Fibroblast of lung (primary cell): ENCODE data around the gene ZNF414. TPM values are rescaled to one million over a fixed set of nuclear protein-coding genes. Genes with fewer than 3 reads are reported as not detected.

Experiments
- DNase-seq, 2 donors: peaks; one replicate each; pipeline versions ENCODE4 v3.0.0 to v3.0.0-alpha.2; 2010; ENCODE audit warnings: low read depth in 2 of 2
- H2AFZ ChIP-seq: 2 replicates; pipeline ENCODE4 v1.5.1; 2012; ENCODE audit warnings: low read length, control low read depth, inconsistent platforms
- H3K27ac ChIP-seq: 2 replicates; pipeline ENCODE4 v1.5.1; 2011; ENCODE audit warnings: low read length, control low read depth; ENCODE audit not compliant: insufficient read depth
- H3K27me3 ChIP-seq: 2 replicates; pipeline ENCODE4 v1.5.1; 2011; ENCODE audit warnings: mild to moderate bottlenecking, low read length; ENCODE audit not compliant: control insufficient read depth, insufficient read depth
- H3K36me3 ChIP-seq: 2 replicates; pipeline ENCODE4 v1.5.1; 2011; ENCODE audit warnings: low read length; ENCODE audit not compliant: control insufficient read depth, insufficient read depth
- H3K4me1 ChIP-seq: 2 replicates; pipeline ENCODE4 v1.5.1; 2011; ENCODE audit warnings: low read length; ENCODE audit not compliant: control insufficient read depth, insufficient read depth; ENCODE audit errors: extremely low read depth
- H3K4me2 ChIP-seq: 2 replicates; pipeline ENCODE4 v1.5.1; 2011; ENCODE audit warnings: low read length, control low read depth; ENCODE audit not compliant: insufficient read depth; ENCODE audit errors: extremely low read depth
- H3K4me3 ChIP-seq, 4 experiments: fragments of 200-600 bp in 1 of 4; sonication (generic) in 1 of 4; replicated peaks in 1 of 4; 2 replicates each; pipeline ENCODE4 v1.5.1; 2011 to 2016; ENCODE audit warnings: low read length in 4 of 4, low read depth in 3 of 4, mild to moderate bottlenecking in 3 of 4, control low read depth in 2 of 4, inconsistent platforms in 1 of 4, mixed read lengths in 1 of 4; ENCODE audit not compliant: insufficient read depth in 1 of 4; ENCODE audit errors: control extremely low read depth in 1 of 4
- H3K79me2 ChIP-seq: 2 replicates; pipeline ENCODE4 v1.5.1; 2012; ENCODE audit warnings: mild to moderate bottlenecking, low read length, inconsistent platforms; ENCODE audit not compliant: control insufficient read depth, insufficient read depth
- H3K9ac ChIP-seq: 2 replicates; pipeline ENCODE4 v1.5.1; 2011; ENCODE audit warnings: mild to moderate bottlenecking, low read length, control low read depth; ENCODE audit not compliant: insufficient read depth
- H3K9me3 ChIP-seq: 2 replicates; pipeline ENCODE4 v1.5.1; 2012; ENCODE audit warnings: low read depth, low read length; ENCODE audit not compliant: control insufficient read depth, insufficient read depth
- H4K20me1 ChIP-seq: 2 replicates; pipeline ENCODE4 v1.5.1; 2011; ENCODE audit warnings: low read length; ENCODE audit not compliant: control insufficient read depth, insufficient read depth; ENCODE audit errors: extremely low read depth
- EZH2 ChIP-seq: IDR thresholded peaks from 2 replicates; pipeline ENCODE4 v1.5.1; 2012; ENCODE audit warnings: low read length, control low read depth, mild to moderate bottlenecking; ENCODE audit errors: missing control alignments
- polyA plus RNA-seq, 2 donors: library from polyadenylated mRNA; depleted of rRNA in 1 of 2; stranded (reverse) in 1 of 2; unstranded in 1 of 2; fragments of >200 nt; gene quantifications; 2 replicates each; pipeline ENCODE4 v1.2.1, GENCODE V29; 2011 to 2012; ENCODE audit warnings: missing spikeins in 1 of 2
- total RNA-seq: library from RNA; depleted of rRNA; stranded (reverse); fragments of >200 nt; gene quantifications from 2 replicates; pipeline ENCODE4 v1.2.1, GENCODE V29; 2014
- TF ChIP-seq, protein P1 (sequence below), 2 donors: IDR thresholded peaks in 1 of 2; conservative IDR thresholded peaks in 1 of 2; 1 replicate in 1 of 2; 2 replicates in 1 of 2; pipeline ENCODE4 v1.5.1; 2011 to 2012; ENCODE audit warnings: low read length in 2 of 2, control low read depth in 1 of 2, inconsistent platforms in 1 of 2, low read depth in 1 of 2, mild to moderate bottlenecking in 1 of 2

The ZNF414 gene
- total and polyA plus RNA-seq, 2 donors (not counting 1 experiment from before 2014, with no cell fraction given) = 3.4 to 4.0 TPM

DNA sequence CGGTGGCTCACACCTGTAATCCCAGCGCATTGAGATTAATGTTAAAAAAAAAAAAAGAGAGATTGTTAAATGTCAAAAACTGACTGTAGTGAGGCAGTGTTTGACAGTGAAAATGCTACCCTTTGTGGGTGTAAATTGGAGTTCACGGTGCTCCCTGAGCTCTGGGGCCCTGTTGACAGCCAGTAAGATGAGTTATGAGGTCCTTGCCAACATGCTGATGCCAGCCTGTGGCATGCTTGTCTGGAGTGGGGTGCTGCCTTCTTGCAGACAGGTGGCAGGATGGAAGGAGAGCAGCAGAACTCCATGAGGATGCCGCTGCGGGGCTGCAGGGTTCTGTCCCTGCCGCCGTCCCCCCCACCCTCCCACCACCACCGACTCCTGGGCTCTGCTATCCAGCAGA lies 37.4 kb downstream of the ZNF414 start:
- no peak for DNase-seq
- Histone ChIP-seq H3K4me1 (peaks cover 2% of the 10 kb centered on the region), H3K4me3 (no peak overlapping the region), H3K79me2 (peaks cover 46% of the 10 kb centered on the region), H4K20me1 (no peaks in the 10 kb centered on the region), H3K27me3 (no peaks in the 10 kb centered on the region), H2AFZ (no peak overlapping the region), H3K36me3 (peaks cover 6% of the 10 kb centered on the region), H3K9me3 (no peaks in the 10 kb centered on the region), H3K4me2 (no peak overlapping the region), H3K27ac (no peak overlapping the region), H3K9ac (no peak overlapping the region)
- no peak for TF ChIP-seq EZH2

DNA sequence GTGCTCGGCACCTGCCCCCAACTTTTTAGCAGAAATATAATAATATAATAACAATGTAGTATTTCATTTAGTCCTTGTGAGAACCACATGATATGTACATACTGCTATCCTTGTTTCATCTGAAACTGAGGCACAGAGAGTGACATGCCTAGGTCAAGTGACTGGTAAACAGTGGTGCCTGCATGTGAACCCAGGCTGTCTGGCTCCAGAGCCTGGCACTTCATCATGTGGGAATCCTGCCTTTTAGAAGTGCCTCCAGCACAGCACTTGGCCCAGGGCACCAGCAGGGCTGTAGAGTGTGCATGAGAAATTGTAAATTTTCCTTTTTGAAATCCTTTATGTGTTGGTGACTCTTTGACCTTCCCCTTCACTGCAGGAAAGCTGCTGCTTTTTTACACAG lies 39.0 kb downstream of the ZNF414 start:
- H3K36me3 ChIP-seq = peaks cover 10% of the 10 kb centered on the region
- peaks cover 2% of the 10 kb centered on the region for H3K4me1 ChIP-seq
- no peaks in the 10 kb centered on the region for H3K9me3 ChIP-seq
- H3K4me3 ChIP-seq = no peak overlapping the region
- H3K4me2 ChIP-seq = no peak overlapping the region
- no peak for DNase-seq
- H3K79me2 ChIP-seq = peaks cover 37% of the 10 kb centered on the region
- H4K20me1 ChIP-seq = no peaks in the 10 kb centered on the region
- TF ChIP-seq, protein P1, sequence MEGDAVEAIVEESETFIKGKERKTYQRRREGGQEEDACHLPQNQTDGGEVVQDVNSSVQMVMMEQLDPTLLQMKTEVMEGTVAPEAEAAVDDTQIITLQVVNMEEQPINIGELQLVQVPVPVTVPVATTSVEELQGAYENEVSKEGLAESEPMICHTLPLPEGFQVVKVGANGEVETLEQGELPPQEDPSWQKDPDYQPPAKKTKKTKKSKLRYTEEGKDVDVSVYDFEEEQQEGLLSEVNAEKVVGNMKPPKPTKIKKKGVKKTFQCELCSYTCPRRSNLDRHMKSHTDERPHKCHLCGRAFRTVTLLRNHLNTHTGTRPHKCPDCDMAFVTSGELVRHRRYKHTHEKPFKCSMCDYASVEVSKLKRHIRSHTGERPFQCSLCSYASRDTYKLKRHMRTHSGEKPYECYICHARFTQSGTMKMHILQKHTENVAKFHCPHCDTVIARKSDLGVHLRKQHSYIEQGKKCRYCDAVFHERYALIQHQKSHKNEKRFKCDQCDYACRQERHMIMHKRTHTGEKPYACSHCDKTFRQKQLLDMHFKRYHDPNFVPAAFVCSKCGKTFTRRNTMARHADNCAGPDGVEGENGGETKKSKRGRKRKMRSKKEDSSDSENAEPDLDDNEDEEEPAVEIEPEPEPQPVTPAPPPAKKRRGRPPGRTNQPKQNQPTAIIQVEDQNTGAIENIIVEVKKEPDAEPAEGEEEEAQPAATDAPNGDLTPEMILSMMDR (conservative IDR thresholded peaks at IDR 0.05 in 1 of 2, IDR thresholded peaks at IDR 0.05 in 1 of 2; ENCODE audit: low read depth in 1 of 2, low read length in 2 of 2) = no peak
- TF ChIP-seq EZH2 = no peak
- H3K27me3 ChIP-seq = no peaks in the 10 kb centered on the region
- H3K9ac ChIP-seq = no peak overlapping the region
- no peak overlapping the region for H3K27ac ChIP-seq
- H2AFZ ChIP-seq = no peak overlapping the region

DNA sequence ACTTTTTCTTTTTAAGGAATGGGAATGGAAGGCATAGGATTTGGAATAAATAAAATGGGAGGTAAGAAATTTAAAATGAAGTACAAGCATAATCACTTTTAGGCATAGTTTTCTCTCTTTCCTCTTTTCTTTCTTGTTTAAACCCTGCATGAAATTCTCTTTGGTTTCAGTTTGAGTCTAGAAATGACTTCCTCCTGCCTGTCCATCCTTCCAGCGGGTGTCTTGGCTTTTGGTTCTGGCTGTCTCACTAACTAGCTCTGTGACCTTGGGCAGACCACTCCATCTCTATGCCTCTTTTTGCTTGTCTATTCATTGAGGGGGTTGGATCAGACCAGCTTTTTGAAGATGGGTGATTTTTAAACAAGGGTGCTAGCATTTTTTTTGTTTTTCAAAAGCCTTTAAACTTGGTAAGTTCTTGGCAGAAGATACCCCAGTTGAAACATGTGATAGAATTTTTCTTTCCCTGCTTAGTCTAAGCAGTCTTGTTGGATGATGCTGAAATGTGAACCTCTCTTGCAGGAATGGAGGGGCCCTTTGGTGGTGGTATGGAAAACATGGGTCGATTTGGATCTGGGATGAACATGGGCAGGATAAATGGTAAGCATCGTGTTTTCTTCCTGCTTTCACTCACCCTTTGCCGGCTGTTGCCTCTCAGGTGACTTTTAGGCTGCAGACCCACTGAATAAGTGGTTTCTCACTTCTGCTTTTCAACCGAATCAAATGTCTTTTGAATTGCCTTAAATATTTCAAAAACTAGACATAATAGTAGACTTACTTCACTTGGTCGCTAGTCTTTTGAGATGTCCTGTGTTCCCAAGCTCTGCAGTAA lies 40.1 kb downstream of the ZNF414 start:
- H3K4me1 ChIP-seq = peaks cover 2% of the 10 kb centered on the region
- H3K4me3 ChIP-seq = no peak overlapping the region
- no peak overlapping the region for H2AFZ ChIP-seq
- H3K27me3 ChIP-seq = no peaks in the 10 kb centered on the region
- H3K79me2 ChIP-seq = peaks cover 38% of the 10 kb centered on the region
- no peaks in the 10 kb centered on the region for H3K9me3 ChIP-seq
- no peak for TF ChIP-seq EZH2
- TF ChIP-seq, protein P1 (conservative IDR thresholded peaks at IDR 0.05 in 1 of 2, IDR thresholded peaks at IDR 0.05 in 1 of 2; ENCODE audit: low read depth in 1 of 2, low read length in 2 of 2) = no peak
- H3K36me3 ChIP-seq = peaks cover 18% of the 10 kb centered on the region
- no peak for DNase-seq
- no peak overlapping the region for H3K4me2 ChIP-seq
- H3K27ac ChIP-seq = no peak overlapping the region
- no peak overlapping the region for H3K9ac ChIP-seq
- H4K20me1 ChIP-seq = no peaks in the 10 kb centered on the region
